ENCODE results near the gene HOXB5. TPM values are rescaled to one million over a fixed set of nuclear protein-coding genes. Genes with fewer than 3 reads are reported as not detected.

Gene HOXB5
- total RNA-seq, 1 experiment from 2014 or later, result 2.3 TPM

- no peak for DNase-seq (ENCODE audit: extremely low read depth, low read depth)
Observed at GRCh38 chr17:48553826-48554225, 39.8 kb downstream of the HOXB5 start.

- DNase-seq (ENCODE audit: extremely low read depth, low read depth), result no peak
Observed at GRCh38 chr17:48553190-48553547, 40.4 kb downstream of the HOXB5 start.

DNA sequence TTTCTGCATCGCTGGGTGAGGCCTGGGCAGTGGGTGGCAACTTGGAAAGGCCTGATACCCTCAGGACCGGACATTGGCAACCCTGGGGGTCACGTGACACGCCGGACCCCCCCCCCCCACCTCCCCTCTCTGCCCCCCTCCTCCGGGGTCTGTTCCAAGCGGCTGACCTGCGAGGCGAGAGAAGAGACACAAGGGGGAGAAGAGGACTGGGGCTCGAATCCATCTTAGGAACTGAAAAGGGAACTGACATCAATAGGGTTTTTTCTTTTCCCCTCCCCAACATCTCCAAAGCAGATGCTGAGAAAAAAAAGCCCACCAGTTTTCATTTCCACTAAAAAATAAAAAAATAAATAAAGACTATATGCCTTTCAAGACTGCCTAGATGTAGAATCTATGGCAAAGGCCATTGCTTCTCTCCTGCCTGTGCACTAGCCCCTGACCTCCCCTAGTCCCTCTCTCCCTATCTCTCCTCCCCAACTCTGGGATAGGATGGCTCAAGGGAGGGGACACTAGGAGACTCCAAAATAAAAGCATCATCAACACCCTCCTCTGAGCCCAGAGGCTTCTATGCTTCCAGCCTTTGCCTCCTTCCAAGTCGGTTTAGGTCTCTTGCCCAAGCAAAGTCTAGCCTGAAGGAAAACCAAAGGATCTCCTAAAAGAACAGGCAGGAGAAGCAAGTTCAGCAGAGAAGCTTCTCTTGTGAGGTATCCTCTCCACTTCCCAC, 41.0 kb downstream of the HOXB5 start:
- DNase-seq (ENCODE audit: extremely low read depth, low read depth), result no peak

GRCh38 chr17:48551596-48552465, 41.7 kb downstream of the HOXB5 start:
- no peak for DNase-seq (ENCODE audit: extremely low read depth, low read depth)

GRCh38 chr17:48551214-48551555, 42.4 kb downstream of the HOXB5 start:
- no peak for DNase-seq (ENCODE audit: extremely low read depth, low read depth)

DNA sequence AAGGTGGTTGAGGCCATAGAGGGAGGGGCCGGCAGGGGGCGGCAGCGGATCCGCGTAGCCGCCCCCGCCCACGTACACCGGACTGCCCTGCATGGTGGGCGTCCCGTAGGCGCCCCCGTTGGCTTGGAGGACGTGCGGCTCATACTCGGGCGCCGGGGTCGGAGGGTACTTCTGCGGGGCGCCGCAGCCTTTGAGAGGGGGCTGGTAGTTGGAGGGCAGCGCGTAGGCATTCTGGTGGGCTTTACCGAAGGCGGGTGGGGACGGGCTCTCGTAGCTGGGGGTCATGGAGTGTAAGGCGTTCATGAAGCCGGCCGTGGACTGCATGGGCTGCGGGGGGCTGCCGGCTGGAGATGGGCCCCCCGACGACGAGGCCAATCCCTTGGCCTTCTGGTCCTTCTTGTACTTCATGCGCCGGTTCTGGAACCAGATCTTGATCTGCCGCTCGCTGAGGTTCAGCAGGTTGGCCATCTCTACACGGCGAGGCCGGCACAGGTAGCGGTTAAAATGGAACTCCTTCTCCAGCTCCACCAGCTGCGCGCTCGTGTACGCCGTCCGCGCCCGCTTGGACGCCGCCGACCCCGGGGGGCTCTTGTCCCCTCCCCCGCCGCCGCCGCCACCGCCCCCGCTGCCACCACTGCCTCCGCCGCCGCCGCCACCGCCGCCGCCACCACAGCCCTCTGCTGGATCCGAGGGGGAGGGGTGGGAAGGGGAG, 42.9 kb downstream of the HOXB5 start:
- DNase-seq (ENCODE audit: extremely low read depth, low read depth), result no peak

DNA sequence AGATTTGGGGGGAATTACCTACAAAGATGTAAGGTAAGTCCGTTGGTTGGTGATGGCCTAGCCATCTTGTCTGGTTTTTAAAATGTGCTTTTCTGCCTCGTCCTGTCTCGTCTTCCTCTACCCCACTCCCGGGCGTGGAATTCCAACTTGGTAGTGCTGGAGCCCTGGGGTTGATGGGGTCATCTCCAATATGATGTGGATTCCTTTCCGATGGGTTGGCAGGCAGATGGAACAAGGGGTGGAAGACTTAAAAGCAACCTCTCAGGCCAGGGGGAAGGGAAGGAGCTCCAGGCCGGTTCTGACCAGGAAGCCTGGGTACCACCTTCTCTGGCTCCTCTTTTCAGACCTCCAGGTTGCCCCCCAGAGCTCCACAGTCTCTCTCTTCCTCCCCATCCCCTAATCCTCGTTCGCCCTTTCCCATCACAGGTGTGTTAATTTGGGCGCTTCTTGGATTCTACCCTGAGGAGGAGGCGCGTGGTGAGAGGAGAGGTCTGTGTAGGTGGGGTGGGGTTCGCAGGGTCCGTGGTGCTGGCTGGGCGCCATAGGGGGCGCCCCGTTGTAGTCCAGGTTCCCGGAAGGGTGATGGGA, 43.6 kb downstream of the HOXB5 start:
- DNase-seq (ENCODE audit: extremely low read depth, low read depth), result no peak

- no peak for DNase-seq (ENCODE audit: extremely low read depth, low read depth)
Observed at GRCh38 chr17:48549281-48549630, 44.3 kb downstream of the HOXB5 start.

- no peak for DNase-seq (ENCODE audit: extremely low read depth, low read depth)
Observed at GRCh38 chr17:48548523-48549280, 44.9 kb downstream of the HOXB5 start.

DNA sequence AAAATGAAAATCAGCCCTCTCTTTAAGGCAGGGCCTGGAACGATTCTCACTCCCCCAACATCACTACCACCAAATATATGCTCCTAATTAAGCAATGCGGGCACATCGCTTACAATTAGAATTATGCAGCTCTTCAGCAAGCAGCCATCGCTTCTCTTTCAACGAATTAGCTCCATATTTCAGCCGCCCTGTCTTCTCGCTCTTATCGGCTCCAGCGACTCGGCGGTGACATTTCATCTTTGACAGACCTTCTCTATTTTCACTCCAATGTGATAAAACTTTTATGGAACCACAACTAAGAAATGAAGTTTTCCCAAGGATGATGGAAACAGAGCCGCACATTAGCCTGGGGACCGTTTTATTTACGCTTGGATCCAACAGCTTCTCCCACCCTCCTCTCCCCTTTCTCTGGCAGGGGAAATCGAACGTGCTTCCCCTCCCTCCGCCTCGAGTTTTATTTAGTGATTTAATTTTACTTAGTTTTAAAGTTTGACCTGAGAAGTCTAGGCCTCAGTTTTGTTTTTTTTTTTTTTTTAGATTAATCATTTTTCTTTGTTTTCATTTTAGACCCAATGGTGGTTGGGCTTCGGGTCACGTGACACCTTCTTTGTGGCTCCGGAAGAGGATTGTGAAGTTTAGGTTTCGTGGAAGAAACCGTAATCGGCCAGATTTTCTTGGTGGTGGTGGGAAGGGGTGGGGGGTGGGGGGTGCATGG, 45.6 kb downstream of the HOXB5 start:
- DNase-seq (ENCODE audit: extremely low read depth, low read depth), result no peak

DNA sequence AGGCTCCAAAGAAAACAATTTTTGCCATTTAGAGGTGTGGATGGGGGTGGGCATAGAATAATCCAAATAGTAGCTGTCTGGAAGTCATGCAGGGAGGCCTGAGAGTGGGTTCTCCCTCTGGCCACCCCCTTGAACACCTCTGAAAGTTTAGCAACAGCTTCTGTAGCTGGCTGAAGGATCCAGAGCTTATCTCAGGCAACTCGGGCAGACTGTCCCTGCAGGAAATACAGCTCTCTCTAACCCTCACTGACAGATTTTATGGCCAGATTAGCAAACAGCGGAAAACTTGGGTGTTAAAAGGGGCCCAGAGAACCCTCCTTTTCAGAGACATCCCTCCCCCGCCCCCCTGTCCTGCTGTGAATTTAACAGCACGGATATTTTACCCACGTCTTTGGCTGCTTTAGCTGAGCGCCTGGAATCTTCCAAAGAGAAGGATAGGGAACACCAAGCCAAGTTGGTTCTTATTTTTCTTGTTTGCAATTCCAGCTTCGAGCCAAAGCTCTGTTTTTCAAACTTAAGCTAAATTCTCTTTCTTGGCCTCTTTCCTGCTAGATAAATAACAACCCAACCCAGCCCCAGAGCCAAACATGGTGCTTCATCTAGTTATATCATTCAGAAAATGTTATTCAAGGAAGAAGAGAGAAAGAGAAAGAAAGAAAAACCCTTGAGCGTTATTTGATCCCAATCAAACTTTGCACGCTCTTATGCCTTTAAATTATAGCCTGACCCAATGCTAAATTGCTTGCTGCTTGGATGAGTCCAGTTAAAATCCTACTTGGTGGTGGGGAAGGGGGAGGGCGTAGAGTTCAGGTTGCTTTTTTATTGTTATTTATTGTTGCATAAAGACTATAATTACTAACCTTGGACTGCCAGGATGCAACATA, 46.4 kb downstream of the HOXB5 start:
- DNase-seq (ENCODE audit: extremely low read depth, low read depth), result no peak

DNA sequence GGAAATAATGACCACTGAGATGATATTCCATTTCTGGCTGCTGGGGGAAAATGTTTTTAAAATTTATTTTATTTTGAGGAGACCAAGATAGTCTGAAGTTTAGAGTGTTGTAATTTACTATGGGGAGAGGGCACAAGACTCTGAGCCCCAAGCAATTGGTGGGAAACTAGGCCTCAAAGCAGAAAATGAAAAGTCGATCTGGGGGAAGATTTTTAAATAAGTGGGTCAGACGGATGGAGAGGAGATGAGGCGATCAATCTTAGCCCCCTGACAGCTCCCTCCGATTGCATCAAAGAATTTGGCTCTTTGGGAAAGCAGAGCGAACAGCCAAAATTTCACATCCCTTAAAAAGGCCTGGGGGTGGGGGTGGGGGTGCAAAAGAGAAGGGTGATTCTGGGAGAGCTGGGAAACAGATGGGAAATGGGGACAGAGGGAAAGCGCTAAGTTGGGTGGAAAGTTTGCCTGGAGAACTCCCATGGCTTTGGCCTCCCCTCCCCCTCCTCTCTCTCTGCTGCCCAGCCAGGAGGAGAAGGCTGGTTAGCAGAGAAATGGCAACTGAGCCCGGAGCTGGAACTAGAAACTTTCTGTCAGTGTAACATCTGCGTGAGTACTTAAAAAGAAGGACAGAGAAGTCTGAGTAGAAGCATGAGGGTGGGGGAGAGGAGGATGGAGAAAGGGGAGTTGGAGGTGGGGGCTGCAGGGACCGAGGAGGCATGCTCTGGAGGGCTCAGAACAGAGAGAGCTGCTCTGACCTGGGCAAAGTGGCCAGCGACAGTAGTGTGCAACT, 47.2 kb downstream of the HOXB5 start:
- DNase-seq (ENCODE audit: extremely low read depth, low read depth), result no peak

DNA sequence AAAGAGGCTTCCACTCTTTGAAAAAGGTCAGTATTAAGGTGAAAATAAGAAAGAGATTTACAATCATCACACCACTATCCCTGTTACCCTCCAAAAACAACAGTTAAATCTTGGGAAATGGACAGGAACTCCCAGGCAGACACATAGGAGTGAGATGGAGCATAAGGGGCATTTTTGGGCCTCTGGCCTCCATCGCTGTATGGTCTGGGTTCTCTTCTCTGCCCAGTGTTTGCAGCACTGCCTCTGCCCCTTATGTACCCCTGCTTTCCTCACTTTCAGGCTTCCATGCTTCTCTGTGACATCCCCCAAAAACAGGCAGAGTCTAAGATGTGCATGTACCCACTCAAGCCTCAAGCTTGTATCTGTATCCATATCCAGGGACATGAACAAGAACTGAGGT, 48.0 kb downstream of the HOXB5 start:
- DNase-seq (ENCODE audit: extremely low read depth, low read depth), result no peak

DNA sequence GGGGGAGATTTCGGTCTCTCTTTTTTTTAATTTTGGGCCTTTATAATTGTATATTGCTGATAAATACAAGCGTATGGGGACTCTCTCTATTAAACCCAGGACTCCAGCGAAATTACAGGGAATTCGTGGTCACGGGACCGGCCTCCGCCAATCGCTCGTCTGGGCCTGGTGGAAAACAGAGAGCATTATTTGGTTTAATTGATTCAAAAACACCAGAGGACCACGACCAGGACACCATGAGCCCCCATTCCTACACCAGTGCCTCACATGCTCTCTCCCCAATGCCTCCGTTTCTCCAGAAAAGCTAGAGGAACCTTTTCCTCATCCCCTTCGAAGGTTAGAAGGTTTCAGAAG, 48.6 kb downstream of the HOXB5 start, which contains the start of gene HOXB2:
TSS of gene HOXB2 (minus strand) at position 88 of the 354 bp plus-strand sequence. CDS start 198 bp downstream, outside the sequence.
- no peak for DNase-seq (ENCODE audit: extremely low read depth, low read depth)

GRCh38 chr17:48544349-48545021, 49.1 kb downstream of the HOXB5 start:
- no peak for DNase-seq (ENCODE audit: extremely low read depth, low read depth)

DNA sequence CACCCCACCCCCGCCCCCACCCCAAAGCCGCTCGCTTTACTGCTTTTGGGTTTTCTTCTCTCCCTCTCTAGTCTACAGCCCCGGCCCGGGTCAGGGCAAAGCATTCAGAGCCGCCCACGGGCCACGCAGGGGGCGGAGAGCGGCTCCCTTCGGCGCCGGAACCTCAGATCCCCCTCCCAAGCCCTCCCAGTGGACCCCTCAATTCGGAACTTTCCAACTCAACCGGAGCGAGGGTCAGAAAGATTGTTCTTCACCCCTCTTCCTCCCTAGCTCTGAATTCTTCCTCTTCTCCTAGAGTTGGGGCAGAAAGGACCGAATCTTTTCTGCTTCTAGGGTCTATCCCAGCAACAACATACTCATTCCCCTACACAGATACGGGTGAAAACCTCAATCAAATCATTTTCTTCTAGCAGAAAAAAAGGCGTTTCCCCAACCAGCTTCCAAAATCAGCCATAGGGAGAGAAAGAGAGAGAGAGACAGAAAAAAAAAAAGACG, 49.7 kb downstream of the HOXB5 start:
- no peak for DNase-seq (ENCODE audit: extremely low read depth, low read depth)

DNA sequence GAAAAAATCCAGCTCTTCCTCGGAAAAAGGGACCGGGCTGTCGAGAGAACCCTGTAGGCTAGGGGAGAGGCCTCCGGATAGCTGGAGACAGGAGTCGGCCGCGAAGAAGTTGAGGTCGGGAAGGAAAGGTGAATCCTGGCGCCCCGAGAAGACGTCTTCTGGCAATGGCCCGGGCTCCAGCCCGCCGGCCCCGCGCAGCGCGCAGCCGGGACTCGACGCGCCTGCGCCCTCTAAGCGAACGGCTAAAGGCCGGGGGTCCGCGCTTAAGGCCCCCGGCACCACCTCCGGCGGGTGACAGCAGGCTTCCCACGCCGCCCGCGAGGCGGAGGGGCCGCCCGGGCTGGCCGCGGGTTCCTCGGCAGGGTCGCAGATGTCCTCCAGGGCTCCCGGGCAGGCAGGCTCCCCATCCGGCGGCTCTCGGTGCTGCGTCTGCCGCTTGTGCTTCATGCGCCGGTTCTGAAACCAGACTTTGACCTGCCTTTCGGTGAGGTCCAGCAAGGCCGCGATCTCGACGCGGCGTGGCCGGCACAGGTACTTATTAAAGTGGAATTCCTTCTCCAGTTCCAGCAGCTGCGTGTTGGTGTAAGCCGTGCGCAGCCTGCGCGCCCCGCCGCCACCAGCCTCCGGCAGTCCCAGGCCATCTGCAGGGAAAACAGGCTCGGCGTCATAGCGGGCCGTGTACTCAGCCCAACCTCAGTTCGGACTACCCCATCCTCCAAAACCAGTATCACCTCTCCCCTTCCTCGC, 50.3 kb downstream of the HOXB5 start:
- no peak for DNase-seq (ENCODE audit: extremely low read depth, low read depth)

Measured in NCI-H460 (cell line).